NCI-H446 treated with DMSO at 0.1 percent for 48 hours (cell line): ENCODE measurements around the gene NCBP2L.

Experiments
- DNase-seq: peaks from one replicate; lab custom pipeline; 2025; lab: John Stamatoyannopoulos, UW

Gene NCBP2L

GRCh38 chrX:107752714-107753113, 24.8 kb upstream of the NCBP2L start:
- no peak for DNase-seq

GRCh38 chrX:107753187-107753586, 24.3 kb upstream of the NCBP2L start:
- DNase-seq, result no peak

GRCh38 chrX:107755721-107756120, 21.8 kb upstream of the NCBP2L start:
- DNase-seq, result no peak

GRCh38 chrX:107758231-107758766, 19.2 kb upstream of the NCBP2L start:
- no peak for DNase-seq

- no peak for DNase-seq
Measured at GRCh38 chrX:107760304-107761077, 17.0 kb upstream of the NCBP2L start.

- DNase-seq, result no peak
Measured at GRCh38 chrX:107763647-107764046, 13.9 kb upstream of the NCBP2L start.

- DNase-seq, result no peak
Measured at GRCh38 chrX:107764845-107765608, 12.5 kb upstream of the NCBP2L start.

- no peak for DNase-seq
Measured at GRCh38 chrX:107766470-107767150, 10.9 kb upstream of the NCBP2L start.

- no peak for DNase-seq
Measured at GRCh38 chrX:107768051-107768450, 9.5 kb upstream of the NCBP2L start.

- DNase-seq, result no peak
Measured at GRCh38 chrX:107769581-107770317, 7.8 kb upstream of the NCBP2L start.

GRCh38 chrX:107773206-107773605, 4.3 kb upstream of the NCBP2L start:
- DNase-seq, result no peak

GRCh38 chrX:107773906-107774435, 3.6 kb upstream of the NCBP2L start:
- DNase-seq, result no peak

- DNase-seq, result no peak
Measured at GRCh38 chrX:107775000-107775733, 2.4 kb upstream of the NCBP2L start.

- DNase-seq, result no peak
Measured at GRCh38 chrX:107775734-107776511, 1.6 kb upstream of the NCBP2L start, which contains the start of gene TSC22D3. TSS of gene TSC22D3 (minus strand) at chrX:107775787. CDS start at chrX:107775419, 368 bp downstream.

- DNase-seq, result peak; percentile 66
Measured at GRCh38 chrX:107776649-107777535, 641 bp upstream of the NCBP2L start.

GRCh38 chrX:107780525-107780924, 3.0 kb downstream of the NCBP2L start:
- no peak for DNase-seq

- no peak for DNase-seq
Measured at GRCh38 chrX:107787827-107788226, 10.3 kb downstream of the NCBP2L start.

- no peak for DNase-seq
Measured at GRCh38 chrX:107804427-107804826, 26.9 kb downstream of the NCBP2L start.

- no peak for DNase-seq
Measured at GRCh38 chrX:107805179-107805578, 27.6 kb downstream of the NCBP2L start.
